ENCODE results near the gene VWA5B2. TPM values are rescaled to one million over a fixed set of nuclear protein-coding genes. Genes with fewer than 3 reads are reported as not detected.
A peak's percentile ranks its signal among the peaks of the same experiment; 100 is the strongest.

The VWA5B2 gene
- total RNA-seq, 1 experiment from 2014 or later = 2.7 TPM

- Histone ChIP-seq H2AK5ac (ENCODE audit: insufficient read length, low read length) (no peak within 1 kb of the TSS), H3K9ac (ENCODE audit: extremely low read depth, insufficient read length, low read length) (no peak within 1 kb of the TSS), H3K9me3 (ENCODE audit: control insufficient read depth, low read depth, low read length) (no peaks in the 10 kb centered on the region), H3K79me1 (ENCODE audit: insufficient read depth, low read depth, low read length, poor library complexity, severe bottlenecking) (no peaks in the 10 kb centered on the region), H2BK12ac (ENCODE audit: insufficient read length, low read depth, low read length) (no peak within 1 kb of the TSS), H3K4me1 (ENCODE audit: insufficient read depth, low read length) (no peaks in the 10 kb centered on the region), H2BK120ac (ENCODE audit: low read depth, low read length, poor library complexity, severe bottlenecking) (no peak within 1 kb of the TSS), H2AFZ (ENCODE audit: low read length) (no peak within 1 kb of the TSS), H4K91ac (ENCODE audit: insufficient read length, low read depth, low read length) (no peak within 1 kb of the TSS), H3T11ph (ENCODE audit: low read length) (no peak within 1 kb of the TSS), H3K79me2 (ENCODE audit: insufficient read depth, low read length) (no peaks in the 10 kb centered on the region), H2BK5ac (ENCODE audit: insufficient read length, low read length) (no peak within 1 kb of the TSS), H3K56ac (ENCODE audit: insufficient read length, low read depth, low read length) (no peak within 1 kb of the TSS), H2BK20ac (ENCODE audit: low read depth, low read length, poor library complexity, severe bottlenecking) (no peak within 1 kb of the TSS), H3K23ac (ENCODE audit: insufficient read length, low read depth, low read length) (no peak within 1 kb of the TSS), H3K4ac (ENCODE audit: low read depth, low read length) (no peak within 1 kb of the TSS), H4K20me1 (ENCODE audit: control insufficient read depth, insufficient read depth, insufficient read length) (no peaks in the 10 kb centered on the region), H3K4me2 (ENCODE audit: insufficient read depth, insufficient read length, low read length) (peak within 1 kb of the TSS; percentile 89), H3K14ac (ENCODE audit: insufficient read depth, low read length) (no peak within 1 kb of the TSS), H3K23me2 (ENCODE audit: insufficient read length, low read depth, low read length, poor library complexity, severe bottlenecking) (peaks cover 21% of the 10 kb centered on the region), H4K8ac (replicated peaks; ENCODE audit: insufficient read length, low read depth, low read length) (no peak within 1 kb of the TSS), H2BK15ac (ENCODE audit: low read depth, low read length) (no peak within 1 kb of the TSS), H3K27me3 (ENCODE audit: insufficient read depth, low read length) (peaks cover 14% of the 10 kb centered on the region; the same call in 1 of the 2 replicates), H3K27ac (ENCODE audit: insufficient read length, low read depth, low read length) (no peak within 1 kb of the TSS), H4K5ac (ENCODE audit: insufficient read length, low read depth, low read length) (no peak within 1 kb of the TSS), H3K18ac (ENCODE audit: insufficient read length, low read depth, low read length) (no peak within 1 kb of the TSS)
- no CpG with 5 or more reads among the region's 67 CpGs for WGBS (ENCODE audit: extremely low coverage, insufficient read length, low lambda C conversion rate)
- Mint-ChIP-seq H3K4me3 (peak within 1 kb of the TSS; percentile 81 to 86), H3K27ac (peak within 1 kb of the TSS in 2 of 3 experiments; percentile 12 to 77; a peak in 4 of 7 replicates), H3K36me3 (ENCODE audit: insufficient read depth in 1 of 3, low read depth in 3 of 3) (peaks cover 0 to 8% (median 2%) of the 10 kb centered on the region in 3 experiments; a peak in 3 of 7 replicates), H3K4me1 (peaks cover 18 to 19% of the 10 kb centered on the region in 2 experiments), H3K27me3 (ENCODE audit: low read depth) (peaks cover 73% of the 10 kb centered on the region), H3K9me3 (no peaks in the 10 kb centered on the region)
- peak; percentile 95 for DNase-seq
- no peak for TF ChIP-seq CTCF (conservative IDR thresholded peaks at IDR 0.05)
Observed at GRCh38 chr3:184261270-184261853, 32.0 kb downstream of the VWA5B2 start, which contains the start of gene CAMK2N2. Gene CAMK2N2, minus strand, starts transcription at chr3:184261553. Its CDS starts 268 bp downstream, at chr3:184261285.
